Prostate gland (tissue), 2 donors: Measurements from ENCODE around the gene BANK1.

Source experiments
- POLR2A ChIP-seq: fragments of 450-650 bp; IDR thresholded peaks from one replicate; pipeline ENCODE4 v1.6.1; 2016; ENCODE audit warnings: antibody characterized with exemption, mild to moderate bottlenecking
- TF ChIP-seq, protein P1 (sequence below), 4 experiments: fragments of 200-600 bp in 2 of 4; fragments of 450-650 bp in 2 of 4; sonication (generic) in 2 of 4; IDR thresholded peaks; 1 replicate in 3 of 4; 2 replicates in 1 of 4; pipeline ENCODE4 v1.5.1; 2016 to 2019; ENCODE audit warnings: antibody characterized with exemption in 4 of 4, mild to moderate bottlenecking in 2 of 4, moderate library complexity in 2 of 4

- TF ChIP-seq POLR2A: no peak
- TF ChIP-seq, protein P1, sequence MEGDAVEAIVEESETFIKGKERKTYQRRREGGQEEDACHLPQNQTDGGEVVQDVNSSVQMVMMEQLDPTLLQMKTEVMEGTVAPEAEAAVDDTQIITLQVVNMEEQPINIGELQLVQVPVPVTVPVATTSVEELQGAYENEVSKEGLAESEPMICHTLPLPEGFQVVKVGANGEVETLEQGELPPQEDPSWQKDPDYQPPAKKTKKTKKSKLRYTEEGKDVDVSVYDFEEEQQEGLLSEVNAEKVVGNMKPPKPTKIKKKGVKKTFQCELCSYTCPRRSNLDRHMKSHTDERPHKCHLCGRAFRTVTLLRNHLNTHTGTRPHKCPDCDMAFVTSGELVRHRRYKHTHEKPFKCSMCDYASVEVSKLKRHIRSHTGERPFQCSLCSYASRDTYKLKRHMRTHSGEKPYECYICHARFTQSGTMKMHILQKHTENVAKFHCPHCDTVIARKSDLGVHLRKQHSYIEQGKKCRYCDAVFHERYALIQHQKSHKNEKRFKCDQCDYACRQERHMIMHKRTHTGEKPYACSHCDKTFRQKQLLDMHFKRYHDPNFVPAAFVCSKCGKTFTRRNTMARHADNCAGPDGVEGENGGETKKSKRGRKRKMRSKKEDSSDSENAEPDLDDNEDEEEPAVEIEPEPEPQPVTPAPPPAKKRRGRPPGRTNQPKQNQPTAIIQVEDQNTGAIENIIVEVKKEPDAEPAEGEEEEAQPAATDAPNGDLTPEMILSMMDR (IDR thresholded peaks at IDR 0.05): no peak
Observed at GRCh38 chr4:101787701-101788316, 2.7 kb upstream of the BANK1 start.
